Osteocyte (in vitro differentiated cells): ENCODE data around the gene MTHFD1L. TPM values are rescaled to one million over a fixed set of nuclear protein-coding genes. Genes with fewer than 3 reads are reported as not detected.
A peak's percentile ranks its signal among the peaks of the same experiment; 100 is the strongest.

Source experiments
- DNase-seq: peaks from one replicate; pipeline ENCODE4 v3.0.0; 2021; ENCODE audit warnings: mixed read lengths; ENCODE audit not compliant: unreplicated experiment; ENCODE audit errors: extremely low spot score
- H3K27ac Mint-ChIP-seq: one replicate; pipeline ENCODE4 v1.8.0; 2021; ENCODE audit warnings: mild to moderate bottlenecking, mixed read lengths; ENCODE audit not compliant: unreplicated experiment
- H3K27me3 Mint-ChIP-seq: one replicate; pipeline ENCODE4 v1.8.0; 2021; ENCODE audit warnings: mixed read lengths; ENCODE audit not compliant: unreplicated experiment
- H3K36me3 Mint-ChIP-seq: one replicate; pipeline ENCODE4 v1.8.0; 2021; ENCODE audit warnings: mixed read lengths; ENCODE audit not compliant: unreplicated experiment
- H3K4me1 Mint-ChIP-seq: one replicate; pipeline ENCODE4 v1.8.0; 2021; ENCODE audit warnings: mixed read lengths; ENCODE audit not compliant: unreplicated experiment
- H3K4me3 Mint-ChIP-seq: one replicate; pipeline ENCODE4 v1.8.0; 2021; ENCODE audit warnings: mild to moderate bottlenecking, moderate library complexity, mixed read lengths; ENCODE audit not compliant: unreplicated experiment
- H3K9me3 Mint-ChIP-seq: one replicate; pipeline ENCODE4 v1.8.0; 2021; ENCODE audit warnings: mixed read lengths; ENCODE audit not compliant: unreplicated experiment
- CTCF ChIP-seq: fragments of 200-600 bp; sonication (generic); IDR thresholded peaks from 2 replicates; pipeline ENCODE4 v1.5.0; 2021; ENCODE audit warnings: antibody characterized with exemption, mild to moderate bottlenecking, moderate library complexity
- total RNA-seq: library from RNA; stranded (reverse); gene quantifications from 2 replicates; pipeline ENCODE4 v1.2.1, GENCODE V29; 2021

The MTHFD1L gene
- total RNA-seq, 1 donor from 2014 or later, result 63.2 TPM

DNA sequence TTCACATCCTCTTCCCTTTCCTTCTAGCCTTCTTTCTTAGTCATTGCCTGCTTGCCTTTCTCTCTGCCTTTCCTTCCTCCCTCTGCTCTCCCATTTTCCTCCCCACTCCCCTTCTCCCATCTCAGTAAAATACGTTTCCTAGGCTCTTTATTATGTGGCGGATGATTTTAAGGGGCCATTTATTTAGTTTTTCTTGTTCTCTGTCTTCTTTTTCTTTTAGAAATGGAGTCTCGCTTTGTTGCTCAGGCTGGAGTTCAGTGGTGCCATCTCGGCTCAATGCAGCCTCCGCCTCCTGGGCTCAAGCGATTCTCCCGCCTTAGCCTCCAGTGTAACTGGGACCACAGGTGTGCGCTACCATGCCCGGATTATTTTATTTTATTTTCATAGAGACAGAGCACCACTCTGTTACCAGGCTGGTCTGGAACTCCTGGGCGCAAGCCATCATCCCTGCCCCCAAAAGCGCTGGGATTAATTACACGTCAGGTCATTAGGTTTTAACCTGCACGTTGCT is 1.5 kb downstream of the MTHFD1L start:
- Mint-ChIP-seq H3K27me3 (no peaks in the 10 kb centered on the region), H3K27ac (peak overlapping the region; percentile 100), H3K4me3 (peak overlapping the region; percentile 98), H3K4me1 (peaks cover 24% of the 10 kb centered on the region), H3K36me3 (no peaks in the 10 kb centered on the region), H3K9me3 (no peaks in the 10 kb centered on the region)
- no peak for DNase-seq
- no peak for TF ChIP-seq CTCF

DNA sequence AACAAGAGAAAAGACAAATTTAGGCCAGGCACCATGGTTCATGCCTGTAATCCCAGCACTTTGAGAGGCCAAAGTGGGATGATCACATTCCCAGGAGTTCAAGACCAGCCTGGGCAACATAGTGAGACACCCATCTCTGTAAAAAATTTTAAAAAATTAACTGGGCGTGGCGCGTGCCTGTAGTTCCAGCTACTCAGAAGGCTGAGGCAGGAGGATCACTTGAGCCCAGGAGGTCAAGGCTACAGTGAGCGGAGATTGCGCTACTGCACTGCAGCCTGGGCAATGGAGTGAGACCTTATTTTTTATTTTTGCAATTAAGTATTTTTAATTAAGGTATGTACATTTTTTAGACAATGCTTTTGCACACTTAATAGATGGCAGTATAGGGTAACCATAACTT is 3.3 kb downstream of the MTHFD1L start:
- TF ChIP-seq CTCF, result no peak
- DNase-seq, result no peak
- Mint-ChIP-seq H3K4me3 (no peak overlapping the region), H3K27ac (no peak overlapping the region), H3K9me3 (no peaks in the 10 kb centered on the region), H3K36me3 (peaks cover 3% of the 10 kb centered on the region), H3K27me3 (no peaks in the 10 kb centered on the region), H3K4me1 (peaks cover 26% of the 10 kb centered on the region)

GRCh38 chr6:150874179-150874578 is 8.7 kb downstream of the MTHFD1L start:
- DNase-seq, result no peak
- Mint-ChIP-seq H3K36me3 (peaks cover 17% of the 10 kb centered on the region), H3K4me1 (peaks cover 14% of the 10 kb centered on the region), H3K4me3 (no peak overlapping the region), H3K27me3 (no peaks in the 10 kb centered on the region), H3K9me3 (no peaks in the 10 kb centered on the region), H3K27ac (no peak overlapping the region)
- TF ChIP-seq CTCF, result no peak

GRCh38 chr6:150875841-150876240 is 10.3 kb downstream of the MTHFD1L start:
- Mint-ChIP-seq H3K4me3 (no peak overlapping the region), H3K4me1 (peaks cover 11% of the 10 kb centered on the region), H3K36me3 (peaks cover 26% of the 10 kb centered on the region), H3K27ac (peak overlapping the region; percentile 32), H3K27me3 (no peaks in the 10 kb centered on the region), H3K9me3 (no peaks in the 10 kb centered on the region)
- no peak for TF ChIP-seq CTCF
- DNase-seq, result no peak

GRCh38 chr6:150876598-150876997 is 11.1 kb downstream of the MTHFD1L start:
- Mint-ChIP-seq H3K4me3 (no peak overlapping the region), H3K9me3 (no peaks in the 10 kb centered on the region), H3K27me3 (no peaks in the 10 kb centered on the region), H3K4me1 (peaks cover 16% of the 10 kb centered on the region), H3K36me3 (peaks cover 30% of the 10 kb centered on the region), H3K27ac (no peak overlapping the region)
- no peak for TF ChIP-seq CTCF
- DNase-seq, result no peak
